ENCODE measurements around the gene ZMIZ1.
"Not testable (repeated sequence)": the region's sequence is repeated elsewhere in the genome, so short reads cannot be mapped to it uniquely, and the experiment has no call there.

The ZMIZ1 gene

GRCh38 chr10:79030705-79031104 lies 38.1 kb upstream of the ZMIZ1 start:
- FAIRE-seq, result no peak
- DNase-seq (ENCODE audit: extremely low spot score, insufficient read length, low read depth), result no peak

DNA sequence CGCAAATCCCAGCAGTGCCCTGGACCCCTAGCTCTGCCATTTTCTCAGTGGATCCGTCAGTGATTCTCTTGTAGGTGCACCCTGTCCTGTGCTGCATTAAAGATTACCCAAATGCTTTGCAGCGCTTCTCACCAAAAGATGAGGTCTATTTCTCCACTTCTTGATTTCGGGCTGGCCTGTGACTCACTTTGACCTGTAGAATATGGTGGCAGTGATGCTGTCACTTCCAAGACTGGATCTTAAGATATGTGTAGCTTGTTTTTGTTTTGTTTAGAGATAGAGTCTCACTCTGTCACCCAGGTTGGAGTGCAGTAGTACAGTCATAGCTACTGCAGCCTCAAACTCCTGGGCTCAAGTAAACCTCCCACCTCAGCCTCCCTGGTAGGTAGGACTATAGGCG lies 37.0 kb upstream of the ZMIZ1 start:
- no peak for DNase-seq (ENCODE audit: extremely low spot score, insufficient read length, low read depth)
- FAIRE-seq, result no peak

GRCh38 chr10:79034271-79034876 lies 34.4 kb upstream of the ZMIZ1 start:
- FAIRE-seq, result no peak
- DNase-seq (ENCODE audit: extremely low spot score, insufficient read length, low read depth), result no peak

DNA sequence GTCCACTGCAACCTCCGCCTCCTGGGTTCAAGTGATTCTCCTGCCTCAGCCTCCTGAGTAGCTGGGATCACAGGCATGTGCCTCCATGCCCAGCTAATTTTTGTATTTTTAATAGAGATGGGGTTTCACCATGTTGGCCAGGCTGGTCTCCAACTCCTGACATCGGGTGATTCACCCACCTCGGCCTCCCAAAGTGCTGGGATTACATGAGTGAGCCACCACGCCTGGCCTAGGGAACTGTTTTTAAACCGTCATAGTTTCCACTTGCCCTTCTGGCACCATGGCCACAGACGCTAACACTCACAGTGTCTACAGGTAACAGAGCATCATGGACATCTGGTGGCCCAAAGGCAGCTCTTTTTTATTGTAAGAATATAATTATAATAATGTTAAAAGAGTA lies 32.4 kb upstream of the ZMIZ1 start:
- FAIRE-seq; DNase-seq (ENCODE audit: extremely low spot score, insufficient read length, low read depth): not testable (repeated sequence)

DNA sequence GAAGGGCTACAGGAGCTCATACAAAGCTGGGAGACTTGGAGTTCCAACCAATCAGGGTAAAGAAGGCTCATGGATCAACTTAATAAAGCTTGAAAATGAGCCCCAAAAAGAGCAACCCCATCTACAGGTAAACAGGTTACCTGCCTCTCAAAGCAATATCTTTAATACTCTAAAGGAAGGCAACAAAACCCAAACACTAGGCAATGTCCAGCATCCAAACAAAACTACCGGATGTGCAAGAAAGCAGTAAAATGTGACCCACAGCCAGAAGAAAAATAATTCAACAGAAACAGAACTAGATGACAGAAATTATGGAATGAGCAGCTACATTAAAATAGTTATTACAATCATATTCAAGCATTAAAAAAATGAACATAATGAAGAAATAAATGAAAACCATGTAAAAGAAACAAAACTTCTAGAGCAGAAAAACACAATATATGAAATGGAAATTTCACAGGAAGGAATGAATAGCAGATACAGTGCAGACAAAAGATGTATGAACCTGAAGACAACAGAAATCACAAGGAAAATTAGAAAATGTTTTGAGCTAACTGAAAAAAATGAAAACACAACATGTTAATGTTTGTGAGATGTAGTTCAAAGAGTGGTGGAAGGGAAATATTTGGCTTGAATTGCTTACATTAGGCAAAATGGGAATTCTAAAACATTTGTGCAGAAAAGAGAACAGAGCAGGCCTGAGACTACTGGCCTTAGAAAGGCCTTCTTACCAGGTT lies 30.5 kb upstream of the ZMIZ1 start:
- FAIRE-seq, result no peak

GRCh38 chr10:79038841-79039201 lies 29.9 kb upstream of the ZMIZ1 start:
- no peak for FAIRE-seq
- DNase-seq (ENCODE audit: extremely low spot score, insufficient read length, low read depth), result no peak

More for the DNA sequence above, 30.5 kb upstream of the ZMIZ1 start:
- DNase-seq (ENCODE audit: extremely low spot score, insufficient read length, low read depth), result no peak

DNA sequence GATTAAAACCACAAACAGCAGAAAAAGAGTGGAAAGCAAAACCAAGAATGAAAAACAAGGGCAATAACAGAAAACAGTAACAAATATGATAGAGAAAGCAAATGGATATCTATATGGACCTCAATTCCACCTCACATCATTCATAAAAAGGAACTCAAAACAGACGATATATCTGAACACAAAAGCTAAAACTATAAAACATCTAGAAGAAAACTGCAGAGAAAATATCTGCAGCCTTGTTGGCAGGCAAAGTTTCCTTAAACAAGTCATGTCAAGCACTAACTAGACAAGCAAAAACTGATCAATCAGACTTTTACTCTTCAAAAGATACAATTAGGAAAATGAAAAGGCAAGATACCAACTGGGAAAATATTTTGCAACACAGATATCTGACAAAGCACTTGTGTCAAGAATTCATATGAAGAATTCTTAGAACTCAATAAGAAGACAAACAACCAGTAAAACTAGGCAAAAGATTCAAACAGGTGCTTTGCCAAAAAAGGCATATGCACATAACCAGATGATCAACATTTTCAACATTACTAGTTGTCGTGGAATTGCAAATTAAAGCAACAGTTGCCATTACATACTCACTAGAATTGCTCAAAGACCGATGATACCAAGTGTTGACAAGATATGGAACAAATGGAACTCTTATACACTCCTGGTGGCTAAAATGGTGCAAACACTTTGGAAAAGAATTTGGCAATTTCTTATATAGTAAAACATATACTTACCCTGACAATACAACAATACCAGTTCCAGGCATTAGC lies 25.9 kb upstream of the ZMIZ1 start:
- FAIRE-seq (no peak), DNase-seq (ENCODE audit: extremely low spot score, insufficient read length, low read depth) (no peak)

GRCh38 chr10:79044036-79044632 lies 24.6 kb upstream of the ZMIZ1 start:
- FAIRE-seq (no peak), DNase-seq (ENCODE audit: extremely low spot score, insufficient read length, low read depth) (no peak)

DNA sequence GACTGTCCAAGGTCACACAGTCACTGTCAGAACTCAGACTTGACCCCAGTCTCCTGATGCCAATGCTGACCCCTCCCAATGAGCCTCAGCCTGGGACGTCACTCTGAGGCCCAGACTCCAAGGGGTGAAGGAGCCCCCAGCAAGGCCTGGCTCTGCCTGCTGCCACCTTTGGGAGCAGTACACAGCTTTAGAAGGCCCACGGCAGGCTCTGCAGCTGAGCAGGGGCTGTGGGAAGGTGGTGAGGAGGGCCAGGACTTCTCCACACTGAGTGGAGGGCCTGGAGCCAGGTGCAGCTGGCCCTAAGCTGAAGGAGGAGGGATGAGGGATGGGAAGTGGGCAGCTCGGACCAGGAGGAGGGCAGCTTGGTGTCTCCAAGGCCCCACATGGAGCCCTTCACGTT lies 23.9 kb upstream of the ZMIZ1 start:
- DNase-seq (ENCODE audit: extremely low spot score, insufficient read length, low read depth), result no peak
- no peak for FAIRE-seq

GRCh38 chr10:79045566-79046175 lies 23.1 kb upstream of the ZMIZ1 start:
- FAIRE-seq, result no peak

DNA sequence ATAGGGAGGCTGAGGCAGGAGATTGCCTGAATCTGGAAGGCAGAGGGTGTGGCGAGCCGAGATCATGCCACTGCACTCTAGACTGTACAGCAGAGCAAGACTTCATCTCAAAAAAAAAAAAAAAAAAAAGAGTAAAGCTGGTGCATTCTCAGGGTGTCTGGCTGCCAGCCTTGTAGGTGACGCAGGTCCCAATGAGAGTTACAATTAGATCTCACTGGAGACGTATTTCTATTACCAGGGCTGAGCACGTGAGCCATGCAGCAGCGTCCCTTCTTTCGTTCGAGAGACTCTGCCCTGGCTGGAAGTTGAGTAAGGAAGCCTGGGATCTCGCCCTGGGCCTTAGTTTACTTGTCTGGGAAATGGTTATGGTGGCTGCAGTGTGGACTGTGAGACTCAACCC lies 22.4 kb upstream of the ZMIZ1 start:
- FAIRE-seq, result no peak

More at GRCh38 chr10:79045566-79046175, 23.1 kb upstream of the ZMIZ1 start:
- DNase-seq (ENCODE audit: extremely low spot score, insufficient read length, low read depth), result no peak

GRCh38 chr10:79046741-79047583 lies 21.8 kb upstream of the ZMIZ1 start:
- FAIRE-seq (no peak), DNase-seq (ENCODE audit: extremely low spot score, insufficient read length, low read depth) (no peak)

More for the DNA sequence above, 22.4 kb upstream of the ZMIZ1 start:
- no peak for DNase-seq (ENCODE audit: extremely low spot score, insufficient read length, low read depth)

GRCh38 chr10:79047584-79047874 lies 21.2 kb upstream of the ZMIZ1 start:
- no peak for FAIRE-seq
- DNase-seq (ENCODE audit: extremely low spot score, insufficient read length, low read depth), result no peak

DNA sequence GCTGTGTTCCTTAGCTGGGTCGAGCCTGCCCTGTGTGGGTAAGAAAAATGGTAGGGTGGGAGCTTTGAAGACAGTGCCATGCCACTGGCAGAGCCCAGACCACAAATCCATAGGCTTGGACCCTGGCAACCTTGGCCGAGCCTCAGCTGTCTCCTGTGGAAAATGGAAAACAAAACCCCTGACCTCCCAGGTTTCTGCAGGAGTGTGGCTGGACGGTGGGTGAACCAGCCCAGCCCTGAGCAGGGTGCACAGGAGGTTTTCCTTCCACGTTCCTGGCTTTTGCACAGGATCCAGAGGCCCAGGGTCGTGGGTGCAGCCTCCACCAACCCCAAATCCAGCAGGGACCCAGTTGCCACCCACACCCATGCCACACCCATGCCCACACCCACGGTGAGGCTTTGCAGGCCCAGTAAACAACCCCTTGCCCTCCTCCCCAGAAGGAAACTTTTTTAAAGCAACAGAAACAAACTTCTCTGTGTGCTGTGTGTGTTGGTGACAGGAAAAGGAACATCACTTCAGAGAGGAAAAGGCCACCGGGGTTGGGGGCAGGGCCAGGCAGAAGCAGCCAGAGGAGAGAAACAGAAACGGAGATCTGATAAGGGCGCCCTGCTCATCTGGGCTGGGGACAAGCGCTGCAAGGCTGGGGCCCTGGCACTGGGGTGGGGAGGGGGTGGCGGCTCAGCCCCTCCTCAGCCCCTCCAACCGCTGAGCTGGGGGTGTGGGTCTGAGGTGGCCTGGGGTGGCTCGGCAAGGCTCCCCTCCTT lies 20.7 kb upstream of the ZMIZ1 start:
- no peak for DNase-seq (ENCODE audit: extremely low spot score, insufficient read length, low read depth)
- no peak for FAIRE-seq

GRCh38 chr10:79048639-79049550 lies 19.9 kb upstream of the ZMIZ1 start:
- FAIRE-seq (no peak), DNase-seq (ENCODE audit: extremely low spot score, insufficient read length, low read depth) (no peak)

- DNase-seq (ENCODE audit: extremely low spot score, insufficient read length, low read depth) (no peak), FAIRE-seq (no peak)
These were observed 18.6 kb upstream of the ZMIZ1 start for GRCh38 chr10:79049931-79050895.
